Heart right ventricle (tissue), 16 donors: ENCODE measurements around the gene PRR19. TPM values are rescaled to one million over a fixed set of nuclear protein-coding genes. Genes with fewer than 3 reads are reported as not detected.

ENCODE experiments used
- ATAC-seq, 8 donors: fragments of 200-7000 bp; cut with Tn5 transposase; one replicate each; pipeline ENCODE4 v1.9.1; 2020; ENCODE audit warnings: mild to moderate bottlenecking in 8 of 8, moderate library complexity in 8 of 8, moderate number of reproducible peaks in 1 of 8
- DNase-seq, 2 donors: peaks; one replicate each; pipeline ENCODE4 v3.0.0-alpha.2; 2020
- H3K27ac ChIP-seq, 10 donors: fragments of 200-600 bp; sonication (generic) in 2 of 10; one replicate each; pipeline versions ENCODE4 v1.5.0 to v1.8.0; 2020 to 2022; ENCODE audit warnings: mild to moderate bottlenecking in 3 of 10
- H3K27me3 ChIP-seq, 7 donors: fragments of 200-600 bp; one replicate each; pipeline ENCODE4 v1.8.0; 2021 to 2022; ENCODE audit warnings: mild to moderate bottlenecking in 2 of 7
- H3K36me3 ChIP-seq, 9 donors: fragments of 200-600 bp; sonication (generic) in 1 of 9; one replicate each; pipeline versions ENCODE4 v1.5.0 to v1.8.0; 2020 to 2022; ENCODE audit warnings: mild to moderate bottlenecking in 2 of 9
- H3K4me1 ChIP-seq, 9 donors: fragments of 200-600 bp; sonication (generic) in 1 of 9; one replicate each; pipeline versions ENCODE4 v1.5.0 to v1.8.0; 2020 to 2022; ENCODE audit warnings: mild to moderate bottlenecking in 4 of 9
- H3K4me3 ChIP-seq, 10 donors: fragments of 200-600 bp; sonication (generic) in 2 of 10; one replicate each; pipeline versions ENCODE4 v1.5.0 to v1.8.0; 2020 to 2022; ENCODE audit warnings: mild to moderate bottlenecking in 7 of 10, moderate library complexity in 2 of 10
- H3K9me3 ChIP-seq, 11 donors: fragments of 200-600 bp in 10 of 11; sonication (generic) in 2 of 11; one replicate each; pipeline versions ENCODE4 v1.5.0 to v1.8.0; 2013 to 2022; ENCODE audit warnings: mild to moderate bottlenecking in 2 of 11, control low read depth in 1 of 11, moderate library complexity in 1 of 11
- WGBS, 2 donors: extraction: QIAGEN DNeasy Blood & Tissue Kit; methylation state at CpG; one replicate each; pipeline ENCODE4 v1.1.7; 2013; ENCODE audit warnings: inconsistent platforms in 1 of 2; 5-methylcytosine and 5-hydroxymethylcytosine counted together
- intact Hi-C, 10 donors: fragments of 100-400 bp; cut with DNase I; formaldehyde crosslinking; loops; one replicate each; pipeline versions ENCODE4 v1.11.1 to v1.14.2; 2022
- polyA plus RNA-seq, 2 donors: library from polyadenylated mRNA; stranded (reverse); fragments of 200-250 nt; gene quantifications; one replicate each; pipeline ENCODE4 v1.2.3, GENCODE V29; 2013
- total RNA-seq, 10 donors: library from RNA; stranded (reverse); fragmentation: NEBNext Ultra II Directional in 3 of 10; extraction: Animal tissue kit (Norgen Biotek cat#: 25700) in 3 of 10; gene quantifications; one replicate each; pipeline versions ENCODE4 v1.2.1 to v1.2.4, GENCODE V29; 2021 to 2023
- TF ChIP-seq, protein P1 (sequence below), 9 donors: fragments of 200-600 bp; sonication (generic) in 2 of 9; IDR thresholded peaks; one replicate each; pipeline versions ENCODE4 v1.5.0 to v1.8.0; 2021 to 2022; ENCODE audit warnings: antibody characterized with exemption in 9 of 9, mild to moderate bottlenecking in 5 of 9, moderate library complexity in 1 of 9
- donor health status: Arrhythmogenic right ventricular cardiomyopathy.
- donor health status: ischemic (EF 13 %, LVEDD 7.1; RV severe dilation, severe dysfunction).
- donor health status: healthy with polysubstance abuse.
- donor health status: DM: no; HTN: yes; CAD: no.
- donor health status: DM: no; HTN: no; CAD: no.
- donor health status: ischemic (EF 25% LVEDD 6.9; RV normal size, moderate dysfunction).
- donor health status: ischemic (EF 25% LVEDD 5.7; RV mildly dilated, moderate dysfunction).
- donor health status: healthy.
- donor health status: DM: yes; HTN: yes; CAD: no.
- donor health status: Ischemic cardiomyopathy.
- donor health status: ischemic (EF 35%, LVEDD 5.7; RV mildly dilated, moderate dysfunction).
- donor health status: nonischemic (EF 11% LVEDD 7.7; RV severe dilation, severe dysfunction).
- donor health status: DM: yes; HTN: yes; CAD: no.
- donor health status: PGD.
- donor health status: ischemic (EF 29% LVEDD 5.4; RV normal size, mild dysfunction).
- donor health status: nonischemic (EF 23%, LVEDD 6.1; RV moderate dilation, normal function).

Gene PRR19
- total and polyA plus RNA-seq, 12 donors, result 0.16 to 0.21 (median 0.18) TPM; not detected in 7

DNA sequence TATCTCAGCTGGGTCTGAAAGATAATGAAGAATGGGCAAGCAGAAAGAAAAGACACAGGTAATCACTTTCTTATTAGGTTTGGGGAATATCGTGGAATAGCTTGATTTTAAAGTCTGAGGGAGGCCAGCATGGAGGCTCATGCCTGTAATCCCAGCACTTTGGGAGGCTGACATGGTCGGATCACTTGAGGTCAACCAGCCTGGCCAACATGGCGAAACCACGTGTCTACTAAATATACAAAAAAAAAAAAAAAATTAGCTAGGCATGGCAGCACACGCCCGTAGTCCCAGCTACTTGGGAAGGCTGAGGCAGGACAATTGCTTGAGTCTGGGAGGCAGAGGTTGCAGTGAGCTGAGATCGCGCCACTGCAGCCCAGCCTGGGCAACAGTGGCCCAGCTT is 1.9 kb downstream of the PRR19 start:
- Histone ChIP-seq H3K36me3 (no peaks in the 10 kb centered on the region), H3K4me3 (no peak overlapping the region), H3K9me3 (no peaks in the 10 kb centered on the region), H3K4me1 (peaks cover 0 to 18% (median 8%) of the 10 kb centered on the region in 9 donors), H3K27me3 (no peaks in the 10 kb centered on the region), H3K27ac (no peak overlapping the region)
- ATAC-seq (no peak), DNase-seq (no peak)
- TF ChIP-seq, protein P1, sequence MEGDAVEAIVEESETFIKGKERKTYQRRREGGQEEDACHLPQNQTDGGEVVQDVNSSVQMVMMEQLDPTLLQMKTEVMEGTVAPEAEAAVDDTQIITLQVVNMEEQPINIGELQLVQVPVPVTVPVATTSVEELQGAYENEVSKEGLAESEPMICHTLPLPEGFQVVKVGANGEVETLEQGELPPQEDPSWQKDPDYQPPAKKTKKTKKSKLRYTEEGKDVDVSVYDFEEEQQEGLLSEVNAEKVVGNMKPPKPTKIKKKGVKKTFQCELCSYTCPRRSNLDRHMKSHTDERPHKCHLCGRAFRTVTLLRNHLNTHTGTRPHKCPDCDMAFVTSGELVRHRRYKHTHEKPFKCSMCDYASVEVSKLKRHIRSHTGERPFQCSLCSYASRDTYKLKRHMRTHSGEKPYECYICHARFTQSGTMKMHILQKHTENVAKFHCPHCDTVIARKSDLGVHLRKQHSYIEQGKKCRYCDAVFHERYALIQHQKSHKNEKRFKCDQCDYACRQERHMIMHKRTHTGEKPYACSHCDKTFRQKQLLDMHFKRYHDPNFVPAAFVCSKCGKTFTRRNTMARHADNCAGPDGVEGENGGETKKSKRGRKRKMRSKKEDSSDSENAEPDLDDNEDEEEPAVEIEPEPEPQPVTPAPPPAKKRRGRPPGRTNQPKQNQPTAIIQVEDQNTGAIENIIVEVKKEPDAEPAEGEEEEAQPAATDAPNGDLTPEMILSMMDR (IDR thresholded peaks at IDR 0.05), result no peak
- WGBS, 2 donors, result 90 to 94% methylated on average over 8 of the region's 8 CpGs
- intact Hi-C loops, result no loop called here

DNA sequence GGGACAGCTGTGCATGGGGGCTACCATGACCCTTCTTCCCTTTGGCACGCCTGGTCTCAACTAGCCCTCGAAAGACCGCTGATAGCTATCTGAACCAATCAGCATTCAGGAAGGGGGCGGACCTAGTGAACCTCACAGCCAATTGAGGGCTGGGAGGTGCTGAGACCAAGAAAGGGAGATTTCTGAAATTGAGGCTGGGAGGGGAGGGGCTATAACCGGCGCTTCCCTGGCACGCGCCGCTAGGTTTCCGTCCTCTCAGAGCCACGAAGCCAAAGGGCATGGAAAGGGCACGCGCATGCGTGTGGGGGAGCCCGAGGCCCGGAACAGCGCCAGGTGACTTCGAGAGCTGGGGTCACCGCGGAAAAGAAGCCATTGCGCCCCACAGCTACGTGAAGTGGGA is 4.7 kb downstream of the PRR19 start:
- intact Hi-C loops, result no loop called here
- TF ChIP-seq, protein P1 (IDR thresholded peaks at IDR 0.05), result no peak
- Histone ChIP-seq H3K4me1 (peaks cover 0 to 16% (median 7%) of the 10 kb centered on the region in 9 donors), H3K27me3 (peaks cover 0 to 9% (median 5%) of the 10 kb centered on the region in 7 donors), H3K36me3 (no peaks in the 10 kb centered on the region), H3K27ac (no peak overlapping the region), H3K9me3 (no peaks in the 10 kb centered on the region), H3K4me3 (no peak overlapping the region)
- ATAC-seq (no peak), DNase-seq (no peak)
- WGBS, 2 donors, result 84 to 87% methylated on average over 22 of the region's 22 CpGs

DNA sequence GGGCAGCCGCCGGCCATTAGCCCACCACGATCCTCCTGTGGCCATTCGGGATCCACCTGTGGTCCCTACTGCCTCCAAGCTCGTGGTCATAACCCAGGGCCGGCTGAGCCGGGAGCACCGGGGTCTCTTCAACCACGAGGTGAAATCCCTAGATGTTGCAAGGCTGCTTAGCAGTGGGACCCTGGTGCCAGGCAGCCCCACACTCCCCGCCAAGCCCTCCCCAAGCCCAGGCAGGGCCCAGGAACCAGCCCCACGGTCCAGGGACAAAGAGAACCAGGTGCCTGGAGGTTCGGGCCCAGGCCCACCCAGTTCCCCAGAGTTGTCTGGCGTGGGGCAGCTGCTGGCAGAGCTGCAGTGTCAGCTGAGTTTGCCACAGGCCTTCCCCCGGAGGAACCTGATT is 7.8 kb downstream of the PRR19 start:
- intact Hi-C loops, result loop anchor here in 1 of 10 donors (10.0 kb wide), 1 partner anchor 175 kb away; the partner anchor contains the start of gene POU2F2

DNA sequence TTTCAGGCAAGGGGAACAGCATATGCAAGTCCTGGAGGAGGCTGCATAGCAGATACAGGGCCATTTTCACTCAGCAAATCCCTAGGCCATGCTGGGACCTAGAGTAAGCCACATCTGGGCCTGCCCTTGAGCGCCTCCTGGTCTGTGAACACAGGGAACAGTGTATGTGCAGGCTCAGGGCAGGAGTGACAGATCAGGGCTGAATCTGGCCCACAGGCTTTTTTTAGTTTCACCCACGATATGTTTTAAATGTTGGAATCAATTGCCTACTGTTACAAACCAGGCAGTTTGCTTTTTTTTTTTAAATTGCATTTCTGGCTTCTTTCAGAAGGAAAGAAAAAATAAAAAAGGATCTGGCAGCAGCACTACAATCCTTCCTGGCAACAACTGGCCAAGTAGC is 9.7 kb downstream of the PRR19 start:
- intact Hi-C loops, result loop anchor here in 1 of 10 donors (10.0 kb wide), 1 partner anchor 177 kb away; the partner anchor contains the start of gene POU2F2
- TF ChIP-seq, protein P1 (IDR thresholded peaks at IDR 0.05), result no peak
- Histone ChIP-seq H3K9me3 (no peaks in the 10 kb centered on the region), H3K27me3 (peaks cover 0 to 51% (median 17%) of the 10 kb centered on the region in 7 donors), H3K4me1 (peaks cover 0 to 16% (median 11%) of the 10 kb centered on the region in 9 donors), H3K27ac (no peak overlapping the region), H3K4me3 (no peak overlapping the region), H3K36me3 (no peaks in the 10 kb centered on the region)
- DNase-seq (no peak), ATAC-seq (no peak)
- WGBS, 2 donors, result 63 to 77% methylated on average over 2 of the region's 2 CpGs

More for the DNA sequence above, 7.8 kb downstream of the PRR19 start:
- Histone ChIP-seq H3K9me3 (no peaks in the 10 kb centered on the region), H3K27ac (no peak overlapping the region), H3K27me3 (peaks cover 0 to 39% (median 17%) of the 10 kb centered on the region in 7 donors), H3K4me1 (peaks cover 0 to 16% (median 11%) of the 10 kb centered on the region in 9 donors), H3K4me3 (no peak overlapping the region), H3K36me3 (no peaks in the 10 kb centered on the region)
- TF ChIP-seq, protein P1 (IDR thresholded peaks at IDR 0.05), result no peak
- WGBS, 2 donors, result 93 to 96% methylated on average over 14 of the region's 14 CpGs
- no peak for ATAC-seq
- DNase-seq, result no peak
